H1 (cell line): ENCODE data around the gene CORO2B. TPM values are rescaled to one million over a fixed set of nuclear protein-coding genes. Genes with fewer than 3 reads are reported as not detected.
A peak's percentile ranks its signal among the peaks of the same experiment; 100 is the strongest.

Source experiments
- CTCF ChIA-PET: fragments of 300-600 bp; sonication (Branson Sonifier 250); formaldehyde crosslinking; loops from one replicate; lab custom pipeline; 2021; ENCODE audit not compliant: partially characterized antibody; lab: Charles Lee
- POLR2A ChIA-PET: fragments of 300-600 bp; sonication (Branson Sonifier 250); formaldehyde crosslinking; loops from one replicate; lab custom pipeline; 2021; ENCODE audit warnings: inconsistent platforms; ENCODE audit not compliant: partially characterized antibody; lab: Charles Lee
- DNase-seq, 2 experiments: peaks; one replicate each; pipeline versions ENCODE4 v3.0.0 to v3.0.0-alpha.2; 2010 to 2022; ENCODE audit warnings: low spot score in 2 of 2, low read depth in 1 of 2, mixed read lengths in 1 of 2
- FAIRE-seq: peaks from 2 replicates; lab custom pipeline; 2011; peaks lifted over from hg19 to GRCh38; lab: Jason Lieb, UNC
- H2AFZ ChIP-seq: 2 replicates; pipeline ENCODE4 v1.8.1; 2012; ENCODE audit warnings: low read length, inconsistent platforms
- H2AK5ac ChIP-seq: 2 replicates; pipeline ENCODE4 v1.6.1; 2013; ENCODE audit warnings: low read depth, low read length
- H2BK120ac ChIP-seq: replicated peaks from 2 replicates; pipeline ENCODE3; 2013; ENCODE audit warnings: low read depth, low read length, inconsistent platforms
- H2BK12ac ChIP-seq: 2 replicates; pipeline ENCODE4 v1.6.1; 2013; ENCODE audit warnings: low read depth, low read length
- H2BK15ac ChIP-seq: 2 replicates; pipeline ENCODE4 v1.6.1; 2013; ENCODE audit warnings: low read length
- H2BK20ac ChIP-seq: 2 replicates; pipeline ENCODE4 v1.6.1; 2013; ENCODE audit warnings: low read length
- H2BK5ac ChIP-seq: 2 replicates; pipeline ENCODE4 v1.6.1; 2013; ENCODE audit warnings: low read depth, low read length
- H3K14ac ChIP-seq: 2 replicates; pipeline ENCODE4 v1.6.1; 2013; ENCODE audit warnings: inconsistent platforms; ENCODE audit not compliant: insufficient read length
- H3K18ac ChIP-seq: 2 replicates; pipeline ENCODE4 v1.6.1; 2013; ENCODE audit warnings: low read length; ENCODE audit errors: extremely low read depth
- H3K23ac ChIP-seq: 2 replicates; pipeline ENCODE4 v1.6.1; 2013; ENCODE audit warnings: inconsistent platforms; ENCODE audit not compliant: insufficient read length
- H3K23me2 ChIP-seq: 2 replicates; pipeline ENCODE4 v1.6.1; 2013; ENCODE audit warnings: low read depth, low read length
- H3K27ac ChIP-seq: 2 replicates; pipeline ENCODE4 v1.6.1; 2011; ENCODE audit warnings: low read depth, low read length, inconsistent platforms
- H3K27me3 ChIP-seq, 4 experiments: replicated peaks in 1 of 4; 1 replicate in 1 of 4; 2 replicates in 3 of 4; pipeline versions ENCODE4 v1.6.1 to v1.8.1; 2011 to 2013; ENCODE audit warnings: low read length in 3 of 4, mild to moderate bottlenecking in 3 of 4, inconsistent platforms in 2 of 4, mixed read lengths in 2 of 4, moderate library complexity in 1 of 4; ENCODE audit not compliant: control insufficient read depth in 3 of 4, insufficient read depth in 3 of 4; ENCODE audit errors: extremely low read depth in 1 of 4
- H3K36me3 ChIP-seq, 4 experiments: 2 replicates each; pipeline versions ENCODE4 v1.6.1 to v1.8.1; 2011 to 2013; ENCODE audit warnings: mild to moderate bottlenecking in 4 of 4, low read length in 3 of 4, moderate library complexity in 2 of 4, control low read depth in 1 of 4, inconsistent platforms in 1 of 4; ENCODE audit not compliant: insufficient read depth in 4 of 4, control insufficient read depth in 2 of 4
- H3K4ac ChIP-seq: replicated peaks from 2 replicates; pipeline ENCODE3; 2013; ENCODE audit warnings: low read length, low read depth, mixed read lengths, inconsistent platforms; ENCODE audit not compliant: insufficient read length
- H3K4me1 ChIP-seq, 4 experiments: replicated peaks in 1 of 4; 1 replicate in 1 of 4; 2 replicates in 3 of 4; pipeline versions ENCODE4 v1.6.1 to v1.8.1; 2011 to 2013; ENCODE audit warnings: low read length in 3 of 4, inconsistent platforms in 2 of 4, mixed read lengths in 1 of 4; ENCODE audit not compliant: insufficient read depth in 4 of 4, control insufficient read depth in 3 of 4
- H3K4me2 ChIP-seq, 2 experiments: 2 replicates each; pipeline versions ENCODE4 v1.6.1 to v1.8.1; 2011 to 2013; ENCODE audit warnings: low read depth in 2 of 2, low read length in 2 of 2, control low read depth in 1 of 2, inconsistent platforms in 1 of 2, mild to moderate bottlenecking in 1 of 2; ENCODE audit not compliant: insufficient read depth in 1 of 2
- H3K4me3 ChIP-seq, 4 experiments: fragments of 200-600, 300-600 bp in 1 of 4; sonication (generic), shearing (Covaris generic), sonication (Bioruptor Twin) in 1 of 4; 2 replicates each; pipeline versions ENCODE4 v1.5.1 to v1.8.1; 2011 to 2016; ENCODE audit warnings: low read length in 4 of 4, low read depth in 3 of 4, control low read depth in 2 of 4, inconsistent platforms in 2 of 4, mild to moderate bottlenecking in 2 of 4, mixed read lengths in 1 of 4, moderate library complexity in 1 of 4; ENCODE audit not compliant: insufficient read depth in 2 of 4; ENCODE audit errors: extremely low read depth in 1 of 4
- H3K56ac ChIP-seq: replicated peaks from 2 replicates; pipeline ENCODE3; 2013; ENCODE audit warnings: low read depth, mild to moderate bottlenecking, mixed read lengths, low read length, inconsistent platforms; ENCODE audit not compliant: insufficient read length
- H3K79me1 ChIP-seq: 2 replicates; pipeline ENCODE4 v1.6.1; 2013; ENCODE audit warnings: low read depth, low read length, control low read depth
- H3K79me2 ChIP-seq, 2 experiments: 2 replicates each; pipeline versions ENCODE4 v1.6.1 to v1.8.1; 2012 to 2013; ENCODE audit warnings: low read length in 2 of 2, mild to moderate bottlenecking in 2 of 2, inconsistent platforms in 1 of 2; ENCODE audit not compliant: insufficient read depth in 2 of 2, control insufficient read depth in 1 of 2
- H3K9ac ChIP-seq, 4 experiments: replicated peaks in 1 of 4; 1 replicate in 1 of 4; 2 replicates in 3 of 4; pipeline versions ENCODE4 v1.6.1 to v1.8.1; 2011 to 2013; ENCODE audit warnings: low read depth in 3 of 4, low read length in 3 of 4, control low read depth in 2 of 4, mild to moderate bottlenecking in 2 of 4, moderate library complexity in 2 of 4, inconsistent platforms in 1 of 4; ENCODE audit errors: extremely low read depth in 1 of 4
- H3K9me3 ChIP-seq, 2 experiments: 2 replicates each; pipeline versions ENCODE4 v1.6.1 to v1.8.1; 2012 to 2013; ENCODE audit warnings: mild to moderate bottlenecking in 2 of 2, moderate library complexity in 2 of 2, control low read depth in 1 of 2, inconsistent platforms in 1 of 2, low read depth in 1 of 2, low read length in 1 of 2, mixed read lengths in 1 of 2; ENCODE audit not compliant: insufficient read depth in 2 of 2
- H4K20me1 ChIP-seq, 2 experiments: replicated peaks in 1 of 2; 2 replicates each; pipeline versions ENCODE3 to v1.8.1; 2011 to 2013; ENCODE audit warnings: inconsistent platforms in 2 of 2, low read length in 2 of 2, mild to moderate bottlenecking in 1 of 2; ENCODE audit not compliant: insufficient read depth in 2 of 2, control insufficient read depth in 1 of 2
- H4K5ac ChIP-seq: 2 replicates; pipeline ENCODE4 v1.6.1; 2013; ENCODE audit warnings: low read length, low read depth, mixed read lengths, inconsistent platforms; ENCODE audit not compliant: insufficient read length
- H4K8ac ChIP-seq: 2 replicates; pipeline ENCODE4 v1.8.0; 2013; ENCODE audit warnings: mild to moderate bottlenecking, moderate library complexity, low read length, inconsistent platforms; ENCODE audit not compliant: insufficient read depth; ENCODE audit errors: extremely low read depth
- H4K91ac ChIP-seq: replicated peaks from 2 replicates; pipeline ENCODE3; 2013; ENCODE audit warnings: low read length, mixed read lengths, inconsistent platforms; ENCODE audit not compliant: insufficient read length
- CBX8 ChIP-seq: fragments of 300-800, 300-1000 bp; sonication (generic); IDR thresholded peaks from 2 replicates; pipeline ENCODE4 v1.7.1; 2016; ENCODE audit warnings: low read depth, low read length, borderline replicate concordance
- CHD1 ChIP-seq: IDR thresholded peaks from 2 replicates; pipeline ENCODE4 v1.6.1; 2012; ENCODE audit warnings: low read depth, low read length, improper control_type of control experiment
- CTCF ChIP-seq, 3 experiments: IDR thresholded peaks; 1 replicate in 2 of 3; 2 replicates in 1 of 3; pipeline versions ENCODE4 v1.5.1 to v1.6.1; 2011; ENCODE audit warnings: low read length in 3 of 3, mild to moderate bottlenecking in 3 of 3, inconsistent platforms in 2 of 3, low read depth in 1 of 3, moderate library complexity in 1 of 3; ENCODE audit not compliant: insufficient read depth in 1 of 3; ENCODE audit errors: control extremely low read depth in 1 of 3
- E2F6 ChIP-seq: IDR thresholded peaks from 2 replicates; pipeline ENCODE4 v1.6.1; 2012; ENCODE audit warnings: inconsistent platforms
- EGR1 ChIP-seq: IDR thresholded peaks from 2 replicates; pipeline ENCODE4 v1.6.1; 2011; ENCODE audit warnings: low read depth, low read length, borderline replicate concordance
- SIN3A ChIP-seq, 2 experiments: IDR thresholded peaks in 1 of 2; conservative IDR thresholded peaks in 1 of 2; 2 replicates each; pipeline ENCODE4 v1.6.1; 2011 to 2012; ENCODE audit warnings: low read length in 2 of 2, improper control_type of control experiment in 1 of 2, low read depth in 1 of 2, mild to moderate bottlenecking in 1 of 2
- WGBS, 2 experiments: shearing (Covaris generic) in 1 of 2; methylation state at CpG; one replicate each; pipeline versions ENCODE4 v1.1.6 to v1.1.7; 2013 to 2015; ENCODE audit warnings: low lambda C conversion rate in 2 of 2, mixed read lengths in 2 of 2, inconsistent platforms in 1 of 2, low coverage in 1 of 2, missing lambda C conversion rate in 1 of 2; ENCODE audit not compliant: insufficient replicate concordance in 2 of 2, insufficient coverage in 1 of 2, insufficient read length in 1 of 2; ENCODE audit errors: extremely low coverage in 1 of 2, missing lambda C conversion rate in 1 of 2; 5-methylcytosine and 5-hydroxymethylcytosine counted together
- polyA plus RNA-seq, 7 experiments: library from polyadenylated mRNA; depleted of rRNA in 3 of 7; stranded (reverse) in 5 of 7; unstranded in 2 of 7; fragments of >200 nt in 5 of 7; fragments of 200-250 nt in 2 of 7; gene quantifications; 1 replicate in 5 of 7; 2 replicates in 1 of 7; 4 replicates in 1 of 7; pipeline versions ENCODE4 v1.2.1 to v1.2.3, GENCODE V29; 2011 to 2013; ENCODE audit warnings: missing spikeins in 2 of 7, mixed read lengths in 2 of 7
- total RNA-seq: library from RNA; stranded (reverse); fragmentation: NEBNext Ultra II Directional; extraction: Animal tissue kit (Norgen Biotek cat#: 25700); gene quantifications from 2 replicates; pipeline ENCODE4 v1.2.1, GENCODE V29; 2021

Gene CORO2B
- total and polyA plus RNA-seq, 2 of the 8 experiments (the other 6 are each of a cell fraction or from before 2014, with no cell fraction given), result 3.4 to 6.7 TPM

- H4K8ac ChIP-seq, result no peak overlapping the region
- WGBS, 2 experiments, result 85% methylated on average over 7 of the region's 7 CpGs; no CpG with 5 or more reads in 1 of the 2 experiments
- H2AFZ ChIP-seq, result no peak overlapping the region
- peaks cover 6% of the 10 kb centered on the region; the same call in 1 of the 2 replicates for H3K23me2 ChIP-seq
- no peak overlapping the region for H4K5ac ChIP-seq
- no peaks in the 10 kb centered on the region for H3K9me3 ChIP-seq
- no peak for TF ChIP-seq SIN3A (conservative IDR thresholded peaks at IDR 0.05 in 1 of 2, IDR thresholded peaks at IDR 0.05 in 1 of 2; ENCODE audit: low read depth in 1 of 2, low read length in 2 of 2)
- TF ChIP-seq CHD1, result no peak
- no peak for TF ChIP-seq EGR1
- no peak for TF ChIP-seq CTCF (IDR thresholded peaks at IDR 0.05; ENCODE audit: control extremely low read depth in 1 of 3, insufficient read depth in 1 of 3, low read depth in 1 of 3, low read length in 3 of 3)
- no peak for TF ChIP-seq E2F6
- no peak for TF ChIP-seq CBX8
- CTCF ChIA-PET, result interaction anchor here (1.4 to 4.9 kb wide), 3 partner anchors 14 to 92 kb away, joined by 3 to 26 read pairs (median 5); no protein-coding TSS in a partner anchor
- H4K91ac ChIP-seq, result peak overlapping the region; percentile 4
- H3K4me1 ChIP-seq, result peaks cover 1 to 19% (median 8%) of the 10 kb centered on the region in 4 experiments
- no peak overlapping the region for H2AK5ac ChIP-seq
- no peak overlapping the region for H2BK20ac ChIP-seq
- no peak for FAIRE-seq
- no peak overlapping the region for H3K23ac ChIP-seq
- H4K20me1 ChIP-seq, result no peaks in the 10 kb centered on the region
- no peak overlapping the region for H2BK5ac ChIP-seq
- H3K4ac ChIP-seq, result no peak overlapping the region
- no peak for DNase-seq
- H3K4me3 ChIP-seq, result no peak overlapping the region
- H2BK15ac ChIP-seq, result peak overlapping the region; percentile 72; the same call in 1 of the 2 replicates
- no peak overlapping the region for H3K14ac ChIP-seq
- H3K27ac ChIP-seq, result no peak overlapping the region
- peaks cover 0 to 12% (median 11%) of the 10 kb centered on the region in 4 experiments; a peak in 4 of 7 replicates for H3K27me3 ChIP-seq
- H2BK12ac ChIP-seq, result no peak overlapping the region
- no peaks in the 10 kb centered on the region; a peak in 1 of 4 replicates for H3K79me2 ChIP-seq
- POLR2A ChIA-PET, result interaction anchor here (1.2 to 1.3 kb wide), 2 partner anchors 9 to 15 kb away, joined by 3 read pairs; no protein-coding TSS in a partner anchor
- no peaks in the 10 kb centered on the region; the same call in 1 of the 2 replicates for H3K79me1 ChIP-seq
- H3K18ac ChIP-seq, result peak overlapping the region; percentile 12; the same call in 1 of the 2 replicates
- no peaks in the 10 kb centered on the region for H3K36me3 ChIP-seq
- no peak overlapping the region for H3K4me2 ChIP-seq
- H2BK120ac ChIP-seq, result no peak overlapping the region
- H3K56ac ChIP-seq, result no peak overlapping the region
- H3K9ac ChIP-seq, result no peak overlapping the region
Observed at GRCh38 chr15:68583321-68583720, 4.5 kb downstream of the CORO2B start.
